H1 (cell line): ENCODE measurements around the gene TMEM117. TPM values are rescaled to one million over a fixed set of nuclear protein-coding genes. Genes with fewer than 3 reads are reported as not detected.

Experiments used
- CTCF ChIA-PET: fragments of 300-600 bp; sonication (Branson Sonifier 250); formaldehyde crosslinking; loops from one replicate; lab custom pipeline; 2021; ENCODE audit not compliant: partially characterized antibody; lab: Charles Lee
- POLR2A ChIA-PET: fragments of 300-600 bp; sonication (Branson Sonifier 250); formaldehyde crosslinking; loops from one replicate; lab custom pipeline; 2021; ENCODE audit warnings: inconsistent platforms; ENCODE audit not compliant: partially characterized antibody; lab: Charles Lee
- DNase-seq, 2 experiments: peaks; one replicate each; pipeline versions ENCODE4 v3.0.0 to v3.0.0-alpha.2; 2010 to 2022; ENCODE audit warnings: low spot score in 2 of 2, low read depth in 1 of 2, mixed read lengths in 1 of 2
- FAIRE-seq: peaks from 2 replicates; lab custom pipeline; 2011; peaks lifted over from hg19 to GRCh38; lab: Jason Lieb, UNC
- H2AFZ ChIP-seq: 2 replicates; pipeline ENCODE4 v1.8.1; 2012; ENCODE audit warnings: low read length, inconsistent platforms
- H2AK5ac ChIP-seq: 2 replicates; pipeline ENCODE4 v1.6.1; 2013; ENCODE audit warnings: low read depth, low read length
- H2BK120ac ChIP-seq: replicated peaks from 2 replicates; pipeline ENCODE3; 2013; ENCODE audit warnings: low read depth, low read length, inconsistent platforms
- H2BK12ac ChIP-seq: 2 replicates; pipeline ENCODE4 v1.6.1; 2013; ENCODE audit warnings: low read depth, low read length
- H2BK15ac ChIP-seq: 2 replicates; pipeline ENCODE4 v1.6.1; 2013; ENCODE audit warnings: low read length
- H2BK20ac ChIP-seq: 2 replicates; pipeline ENCODE4 v1.6.1; 2013; ENCODE audit warnings: low read length
- H2BK5ac ChIP-seq: 2 replicates; pipeline ENCODE4 v1.6.1; 2013; ENCODE audit warnings: low read depth, low read length
- H3K14ac ChIP-seq: 2 replicates; pipeline ENCODE4 v1.6.1; 2013; ENCODE audit warnings: inconsistent platforms; ENCODE audit not compliant: insufficient read length
- H3K18ac ChIP-seq: 2 replicates; pipeline ENCODE4 v1.6.1; 2013; ENCODE audit warnings: low read length; ENCODE audit errors: extremely low read depth
- H3K23ac ChIP-seq: 2 replicates; pipeline ENCODE4 v1.6.1; 2013; ENCODE audit warnings: inconsistent platforms; ENCODE audit not compliant: insufficient read length
- H3K23me2 ChIP-seq: 2 replicates; pipeline ENCODE4 v1.6.1; 2013; ENCODE audit warnings: low read depth, low read length
- H3K27ac ChIP-seq: 2 replicates; pipeline ENCODE4 v1.6.1; 2011; ENCODE audit warnings: low read depth, low read length, inconsistent platforms
- H3K27me3 ChIP-seq, 4 experiments: replicated peaks in 1 of 4; 1 replicate in 1 of 4; 2 replicates in 3 of 4; pipeline versions ENCODE4 v1.6.1 to v1.8.1; 2011 to 2013; ENCODE audit warnings: low read length in 3 of 4, mild to moderate bottlenecking in 3 of 4, inconsistent platforms in 2 of 4, mixed read lengths in 2 of 4, moderate library complexity in 1 of 4; ENCODE audit not compliant: control insufficient read depth in 3 of 4, insufficient read depth in 3 of 4; ENCODE audit errors: extremely low read depth in 1 of 4
- H3K36me3 ChIP-seq, 4 experiments: 2 replicates each; pipeline versions ENCODE4 v1.6.1 to v1.8.1; 2011 to 2013; ENCODE audit warnings: mild to moderate bottlenecking in 4 of 4, low read length in 3 of 4, moderate library complexity in 2 of 4, control low read depth in 1 of 4, inconsistent platforms in 1 of 4; ENCODE audit not compliant: insufficient read depth in 4 of 4, control insufficient read depth in 2 of 4
- H3K4ac ChIP-seq: replicated peaks from 2 replicates; pipeline ENCODE3; 2013; ENCODE audit warnings: low read length, low read depth, mixed read lengths, inconsistent platforms; ENCODE audit not compliant: insufficient read length
- H3K4me1 ChIP-seq, 4 experiments: replicated peaks in 1 of 4; 1 replicate in 1 of 4; 2 replicates in 3 of 4; pipeline versions ENCODE4 v1.6.1 to v1.8.1; 2011 to 2013; ENCODE audit warnings: low read length in 3 of 4, inconsistent platforms in 2 of 4, mixed read lengths in 1 of 4; ENCODE audit not compliant: insufficient read depth in 4 of 4, control insufficient read depth in 3 of 4
- H3K4me2 ChIP-seq, 2 experiments: 2 replicates each; pipeline versions ENCODE4 v1.6.1 to v1.8.1; 2011 to 2013; ENCODE audit warnings: low read depth in 2 of 2, low read length in 2 of 2, control low read depth in 1 of 2, inconsistent platforms in 1 of 2, mild to moderate bottlenecking in 1 of 2; ENCODE audit not compliant: insufficient read depth in 1 of 2
- H3K4me3 ChIP-seq, 4 experiments: fragments of 200-600, 300-600 bp in 1 of 4; sonication (generic), shearing (Covaris generic), sonication (Bioruptor Twin) in 1 of 4; 2 replicates each; pipeline versions ENCODE4 v1.5.1 to v1.8.1; 2011 to 2016; ENCODE audit warnings: low read length in 4 of 4, low read depth in 3 of 4, control low read depth in 2 of 4, inconsistent platforms in 2 of 4, mild to moderate bottlenecking in 2 of 4, mixed read lengths in 1 of 4, moderate library complexity in 1 of 4; ENCODE audit not compliant: insufficient read depth in 2 of 4; ENCODE audit errors: extremely low read depth in 1 of 4
- H3K56ac ChIP-seq: replicated peaks from 2 replicates; pipeline ENCODE3; 2013; ENCODE audit warnings: low read depth, mild to moderate bottlenecking, mixed read lengths, low read length, inconsistent platforms; ENCODE audit not compliant: insufficient read length
- H3K79me1 ChIP-seq: 2 replicates; pipeline ENCODE4 v1.6.1; 2013; ENCODE audit warnings: low read depth, low read length, control low read depth
- H3K79me2 ChIP-seq, 2 experiments: 2 replicates each; pipeline versions ENCODE4 v1.6.1 to v1.8.1; 2012 to 2013; ENCODE audit warnings: low read length in 2 of 2, mild to moderate bottlenecking in 2 of 2, inconsistent platforms in 1 of 2; ENCODE audit not compliant: insufficient read depth in 2 of 2, control insufficient read depth in 1 of 2
- H3K9ac ChIP-seq, 4 experiments: replicated peaks in 1 of 4; 1 replicate in 1 of 4; 2 replicates in 3 of 4; pipeline versions ENCODE4 v1.6.1 to v1.8.1; 2011 to 2013; ENCODE audit warnings: low read depth in 3 of 4, low read length in 3 of 4, control low read depth in 2 of 4, mild to moderate bottlenecking in 2 of 4, moderate library complexity in 2 of 4, inconsistent platforms in 1 of 4; ENCODE audit errors: extremely low read depth in 1 of 4
- H3K9me3 ChIP-seq, 2 experiments: 2 replicates each; pipeline versions ENCODE4 v1.6.1 to v1.8.1; 2012 to 2013; ENCODE audit warnings: mild to moderate bottlenecking in 2 of 2, moderate library complexity in 2 of 2, control low read depth in 1 of 2, inconsistent platforms in 1 of 2, low read depth in 1 of 2, low read length in 1 of 2, mixed read lengths in 1 of 2; ENCODE audit not compliant: insufficient read depth in 2 of 2
- H4K20me1 ChIP-seq, 2 experiments: replicated peaks in 1 of 2; 2 replicates each; pipeline versions ENCODE3 to v1.8.1; 2011 to 2013; ENCODE audit warnings: inconsistent platforms in 2 of 2, low read length in 2 of 2, mild to moderate bottlenecking in 1 of 2; ENCODE audit not compliant: insufficient read depth in 2 of 2, control insufficient read depth in 1 of 2
- H4K5ac ChIP-seq: 2 replicates; pipeline ENCODE4 v1.6.1; 2013; ENCODE audit warnings: low read length, low read depth, mixed read lengths, inconsistent platforms; ENCODE audit not compliant: insufficient read length
- H4K8ac ChIP-seq: 2 replicates; pipeline ENCODE4 v1.8.0; 2013; ENCODE audit warnings: mild to moderate bottlenecking, moderate library complexity, low read length, inconsistent platforms; ENCODE audit not compliant: insufficient read depth; ENCODE audit errors: extremely low read depth
- H4K91ac ChIP-seq: replicated peaks from 2 replicates; pipeline ENCODE3; 2013; ENCODE audit warnings: low read length, mixed read lengths, inconsistent platforms; ENCODE audit not compliant: insufficient read length
- ASH2L ChIP-seq: fragments of 200-600, 300-600 bp; sonication (generic); IDR thresholded peaks from one replicate; pipeline ENCODE4 v1.7.1; 2017; ENCODE audit warnings: low read length
- CHD2 ChIP-seq: IDR thresholded peaks from 2 replicates; pipeline ENCODE4 v1.6.1; 2012; ENCODE audit warnings: low read length, improper control_type of control experiment
- HDAC6 ChIP-seq: IDR thresholded peaks from one replicate; pipeline ENCODE4 v1.7.1; 2012; ENCODE audit warnings: low read depth, mild to moderate bottlenecking, inconsistent platforms, low read length, moderate library complexity
- JUND ChIP-seq: IDR thresholded peaks from 2 replicates; pipeline ENCODE4 v1.6.1; 2011; ENCODE audit warnings: mild to moderate bottlenecking, improper control_type of control experiment, low read length
- SIRT6 ChIP-seq: IDR thresholded peaks from one replicate; pipeline ENCODE4 v1.7.1; 2012; ENCODE audit warnings: low read length, inconsistent platforms
- WGBS, 2 experiments: shearing (Covaris generic) in 1 of 2; methylation state at CpG; one replicate each; pipeline versions ENCODE4 v1.1.6 to v1.1.7; 2013 to 2015; ENCODE audit warnings: low lambda C conversion rate in 2 of 2, mixed read lengths in 2 of 2, inconsistent platforms in 1 of 2, low coverage in 1 of 2, missing lambda C conversion rate in 1 of 2; ENCODE audit not compliant: insufficient replicate concordance in 2 of 2, insufficient coverage in 1 of 2, insufficient read length in 1 of 2; ENCODE audit errors: extremely low coverage in 1 of 2, missing lambda C conversion rate in 1 of 2; 5-methylcytosine and 5-hydroxymethylcytosine counted together
- polyA plus RNA-seq, 7 experiments: library from polyadenylated mRNA; depleted of rRNA in 3 of 7; stranded (reverse) in 5 of 7; unstranded in 2 of 7; fragments of >200 nt in 5 of 7; fragments of 200-250 nt in 2 of 7; gene quantifications; 1 replicate in 5 of 7; 2 replicates in 1 of 7; 4 replicates in 1 of 7; pipeline versions ENCODE4 v1.2.1 to v1.2.3, GENCODE V29; 2011 to 2013; ENCODE audit warnings: missing spikeins in 2 of 7, mixed read lengths in 2 of 7
- total RNA-seq: library from RNA; stranded (reverse); fragmentation: NEBNext Ultra II Directional; extraction: Animal tissue kit (Norgen Biotek cat#: 25700); gene quantifications from 2 replicates; pipeline ENCODE4 v1.2.1, GENCODE V29; 2021
- TF ChIP-seq, protein P1 (sequence below): IDR thresholded peaks from 2 replicates; pipeline ENCODE4 v1.6.1; 2012; ENCODE audit warnings: low read length, inconsistent platforms

The TMEM117 gene
- total and polyA plus RNA-seq, 2 of the 8 experiments (the other 6 are each of a cell fraction or from before 2014, with no cell fraction given): 0.80 to 1.4 TPM

- no peaks in the 10 kb centered on the region for H3K36me3 ChIP-seq
- H2BK15ac ChIP-seq: no peak overlapping the region
- no peak overlapping the region for H3K56ac ChIP-seq
- TF ChIP-seq ASH2L (no peak), CHD2 (no peak), SIRT6 (no peak), HDAC6 (no peak), JUND (no peak)
- TF ChIP-seq, protein P1, sequence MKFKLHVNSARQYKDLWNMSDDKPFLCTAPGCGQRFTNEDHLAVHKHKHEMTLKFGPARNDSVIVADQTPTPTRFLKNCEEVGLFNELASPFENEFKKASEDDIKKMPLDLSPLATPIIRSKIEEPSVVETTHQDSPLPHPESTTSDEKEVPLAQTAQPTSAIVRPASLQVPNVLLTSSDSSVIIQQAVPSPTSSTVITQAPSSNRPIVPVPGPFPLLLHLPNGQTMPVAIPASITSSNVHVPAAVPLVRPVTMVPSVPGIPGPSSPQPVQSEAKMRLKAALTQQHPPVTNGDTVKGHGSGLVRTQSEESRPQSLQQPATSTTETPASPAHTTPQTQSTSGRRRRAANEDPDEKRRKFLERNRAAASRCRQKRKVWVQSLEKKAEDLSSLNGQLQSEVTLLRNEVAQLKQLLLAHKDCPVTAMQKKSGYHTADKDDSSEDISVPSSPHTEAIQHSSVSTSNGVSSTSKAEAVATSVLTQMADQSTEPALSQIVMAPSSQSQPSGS: no peak
- peaks cover 0 to 3% (median 0%) of the 10 kb centered on the region in 4 experiments; a peak in 2 of 7 replicates for H3K4me1 ChIP-seq
- H3K27ac ChIP-seq: no peak overlapping the region
- H3K79me1 ChIP-seq: no peaks in the 10 kb centered on the region
- H4K20me1 ChIP-seq: no peaks in the 10 kb centered on the region
- H2BK12ac ChIP-seq: no peak overlapping the region
- H3K27me3 ChIP-seq: no peaks in the 10 kb centered on the region
- H3K23me2 ChIP-seq: 0 out of 2 replicates have a peak, but pooled peaks cover 2% of the 10 kb centered on the region
- H4K8ac ChIP-seq: no peak overlapping the region
- no peak overlapping the region for H4K5ac ChIP-seq
- no peak overlapping the region for H2BK5ac ChIP-seq
- no peak overlapping the region for H3K9ac ChIP-seq
- WGBS, 2 experiments: 90% methylated on average over 7 of the region's 7 CpGs; no CpG with 5 or more reads in 1 of the 2 experiments
- H4K91ac ChIP-seq: no peak overlapping the region
- CTCF ChIA-PET: interaction anchor here (1.0 to 1.1 kb wide), 2 partner anchors 22 to 84 kb away, joined by 3 to 4 read pairs; no protein-coding TSS in a partner anchor
- H3K4me2 ChIP-seq: no peak overlapping the region
- no peak for DNase-seq
- H2BK120ac ChIP-seq: no peak overlapping the region
- FAIRE-seq: no peak
- H3K9me3 ChIP-seq: peaks cover 0 to 3% of the 10 kb centered on the region in 2 experiments; a peak in 1 of 4 replicates
- H2BK20ac ChIP-seq: no peak overlapping the region
- H3K4ac ChIP-seq: no peak overlapping the region
- H3K14ac ChIP-seq: no peak overlapping the region
- H3K23ac ChIP-seq: no peak overlapping the region
- H2AK5ac ChIP-seq: no peak overlapping the region
- no peak overlapping the region for H3K18ac ChIP-seq
- POLR2A ChIA-PET: interaction anchor here (0.6 kb wide), 1 partner anchor 18 kb away, joined by 3 read pairs; no protein-coding TSS in a partner anchor
- no peak overlapping the region for H2AFZ ChIP-seq
- no peak overlapping the region for H3K4me3 ChIP-seq
- no peaks in the 10 kb centered on the region for H3K79me2 ChIP-seq
Observed at GRCh38 chr12:43861015-43861839, 25.3 kb downstream of the TMEM117 start.
